ENCODE results near the gene UNC5CL.

- no peak for TF ChIP-seq POLR2AphosphoS5 (IDR thresholded peaks at IDR 0.05)
- no peak for TF ChIP-seq CTCF (IDR thresholded peaks at IDR 0.05)
- TF ChIP-seq POLR2A (IDR thresholded peaks at IDR 0.05): no peak
- no peak for TF ChIP-seq EP300 (IDR thresholded peaks at IDR 0.05)
These were observed 46.3 kb downstream of the UNC5CL start for GRCh38 chr6:40992746-40993145.

Data from upper lobe of left lung (tissue), 4 donors.